Ecto neural progenitor cell (in vitro differentiated cells): ENCODE measurements around the gene UST.
"Not testable (repeated sequence)": the region's sequence is repeated elsewhere in the genome, so short reads cannot be mapped to it uniquely, and the experiment has no call there.

Experiments used
- DNase-seq: peaks from one replicate; pipeline ENCODE4 v3.0.0-alpha.2; 2018; ENCODE audit warnings: low spot score

UST gene

DNA sequence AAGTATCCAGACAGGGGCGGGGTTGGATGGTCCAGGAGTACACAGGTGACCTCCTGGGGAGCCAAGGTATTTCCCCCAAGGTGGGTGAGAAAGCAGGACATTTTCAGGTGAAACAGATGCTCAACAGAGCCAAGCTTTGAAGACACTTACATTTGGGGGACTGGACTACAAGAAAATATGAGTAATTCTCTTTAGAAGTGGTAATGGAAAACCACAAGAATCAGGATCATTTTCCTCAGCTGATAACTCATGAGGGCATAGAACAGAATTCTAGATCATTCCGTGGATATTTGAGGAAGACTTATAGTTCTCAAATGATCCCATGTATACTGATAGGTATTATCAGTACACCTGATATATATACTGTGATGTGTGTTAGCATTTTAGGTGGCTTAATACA is 89.9 kb downstream of the UST start:
- DNase-seq: no peak

- DNase-seq: no peak
These were observed 91.1 kb downstream of the UST start for GRCh38 chr6:148837941-148838340.

DNA sequence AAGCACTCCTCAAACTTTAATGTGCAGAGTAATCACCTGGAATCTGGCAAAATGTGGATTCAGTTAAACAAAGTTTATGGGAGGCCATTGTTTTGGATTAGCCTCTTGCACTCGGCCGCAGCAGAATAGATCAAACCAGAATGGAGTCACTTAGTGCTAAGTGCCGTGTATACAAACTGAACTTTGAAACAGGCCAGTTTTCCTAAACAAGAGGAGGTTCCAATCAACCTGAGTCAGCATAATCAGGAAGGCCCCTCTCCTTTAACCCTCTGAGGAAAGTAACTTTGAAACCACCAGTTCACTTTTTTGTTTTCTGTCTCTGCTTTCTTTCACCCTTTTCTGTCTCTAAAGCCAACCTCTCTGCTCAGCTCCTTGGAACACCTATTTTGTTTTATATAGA is 92.2 kb downstream of the UST start:
- no peak for DNase-seq

DNA sequence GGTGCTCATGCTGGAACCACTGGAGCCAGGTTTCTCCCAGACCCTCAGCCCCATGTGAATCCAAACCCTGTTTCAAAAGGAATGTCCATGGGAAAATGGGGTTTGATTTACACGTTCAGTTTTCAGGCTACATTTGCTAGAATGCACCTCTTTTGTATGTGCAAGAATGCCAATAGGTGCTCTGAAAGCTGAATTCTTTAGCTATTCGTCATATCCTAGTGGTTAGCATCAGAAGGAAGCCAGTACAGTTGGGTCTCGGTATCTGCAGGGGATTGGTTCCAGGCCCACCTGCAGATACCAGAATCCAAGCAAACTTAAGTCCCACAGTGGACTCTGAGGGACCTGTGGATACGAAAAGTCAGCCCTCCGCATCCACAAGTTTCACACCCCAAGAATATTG is 93.4 kb downstream of the UST start:
- DNase-seq: no peak

- no peak for DNase-seq
These were observed 95.6 kb downstream of the UST start for GRCh38 chr6:148842296-148843019.

- DNase-seq: no peak
These were observed 98.6 kb downstream of the UST start for GRCh38 chr6:148845464-148845863.

DNA sequence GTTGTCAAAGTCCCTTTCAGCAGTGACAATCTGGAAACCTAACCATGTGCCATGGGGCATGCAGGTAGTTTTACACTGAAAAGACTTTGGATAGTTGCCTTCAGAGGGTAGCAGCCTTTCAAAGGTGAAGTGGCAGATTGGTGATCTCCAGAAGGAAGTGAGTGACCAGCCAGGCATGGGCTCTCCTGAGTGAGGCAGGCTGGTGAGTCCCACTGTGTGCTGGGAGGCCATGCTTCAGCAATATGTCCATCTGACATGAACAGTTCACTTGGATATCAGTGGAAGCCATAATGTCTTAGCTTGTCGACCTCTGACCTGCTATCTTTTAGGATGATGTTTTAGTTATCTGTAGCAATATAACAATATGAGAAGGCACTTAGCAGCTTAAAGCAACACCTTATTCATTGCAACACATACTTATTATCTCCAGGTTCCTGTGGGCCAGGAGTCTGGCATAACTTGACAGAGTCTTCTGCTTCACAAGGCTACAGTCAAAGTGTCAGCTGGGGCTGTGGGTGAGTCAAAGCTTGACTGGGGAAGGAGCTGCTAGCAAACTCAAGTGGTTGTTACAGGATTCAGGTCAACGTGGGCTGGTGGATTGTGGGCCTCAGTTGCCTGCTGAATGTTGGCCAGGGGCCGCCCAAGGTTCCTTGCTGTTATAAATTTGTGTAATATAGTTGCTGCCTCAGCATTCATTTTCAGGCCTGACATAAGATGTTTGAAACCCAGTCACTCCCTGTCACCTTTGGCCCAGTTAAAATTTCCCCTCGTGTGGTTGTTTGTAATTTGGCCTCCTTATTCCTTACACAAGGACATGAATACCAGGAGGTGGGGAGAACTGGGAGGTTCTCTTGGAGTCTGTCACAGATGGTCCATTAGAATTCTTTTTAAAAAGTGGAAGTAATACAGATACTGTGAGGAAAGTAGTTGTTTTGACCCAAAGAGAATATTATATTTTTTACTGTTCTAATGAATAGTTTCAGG is 100.2 kb downstream of the UST start:
- DNase-seq: no peak

- no peak for DNase-seq
These were observed 102.1 kb downstream of the UST start for GRCh38 chr6:148848915-148849314.

GRCh38 chr6:148849449-148849848 is 102.6 kb downstream of the UST start:
- not testable (repeated sequence) for DNase-seq

DNA sequence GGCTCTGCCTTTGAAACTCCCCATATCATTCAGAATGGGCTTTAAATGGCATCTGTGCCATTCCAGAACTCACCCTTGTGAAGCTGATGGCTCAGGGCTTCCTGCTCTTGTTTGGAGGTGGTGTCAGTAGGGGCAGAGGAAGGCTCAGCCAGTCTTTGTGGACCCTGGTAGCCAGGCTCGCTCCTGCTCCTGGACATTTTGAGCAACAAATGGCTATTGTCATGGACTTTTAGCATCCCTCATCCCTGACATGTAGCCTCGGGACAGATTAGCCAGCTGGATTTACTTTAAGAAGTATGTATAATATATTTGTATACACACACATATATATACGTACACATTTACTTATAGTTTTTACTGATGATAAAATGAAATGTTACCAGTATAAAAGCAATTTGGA is 104.1 kb downstream of the UST start:
- DNase-seq: no peak

GRCh38 chr6:148851683-148852556 is 105.1 kb downstream of the UST start:
- peak; percentile 56 for DNase-seq

GRCh38 chr6:148852688-148853087 is 105.9 kb downstream of the UST start:
- DNase-seq: no peak

GRCh38 chr6:148853113-148853512 is 106.3 kb downstream of the UST start:
- DNase-seq: not testable (repeated sequence)

GRCh38 chr6:148854096-148854495 is 107.3 kb downstream of the UST start:
- DNase-seq: no peak

- DNase-seq: no peak
These were observed 108.2 kb downstream of the UST start for GRCh38 chr6:148854992-148855391.

- DNase-seq: no peak
These were observed 108.9 kb downstream of the UST start for GRCh38 chr6:148855744-148856143.

DNA sequence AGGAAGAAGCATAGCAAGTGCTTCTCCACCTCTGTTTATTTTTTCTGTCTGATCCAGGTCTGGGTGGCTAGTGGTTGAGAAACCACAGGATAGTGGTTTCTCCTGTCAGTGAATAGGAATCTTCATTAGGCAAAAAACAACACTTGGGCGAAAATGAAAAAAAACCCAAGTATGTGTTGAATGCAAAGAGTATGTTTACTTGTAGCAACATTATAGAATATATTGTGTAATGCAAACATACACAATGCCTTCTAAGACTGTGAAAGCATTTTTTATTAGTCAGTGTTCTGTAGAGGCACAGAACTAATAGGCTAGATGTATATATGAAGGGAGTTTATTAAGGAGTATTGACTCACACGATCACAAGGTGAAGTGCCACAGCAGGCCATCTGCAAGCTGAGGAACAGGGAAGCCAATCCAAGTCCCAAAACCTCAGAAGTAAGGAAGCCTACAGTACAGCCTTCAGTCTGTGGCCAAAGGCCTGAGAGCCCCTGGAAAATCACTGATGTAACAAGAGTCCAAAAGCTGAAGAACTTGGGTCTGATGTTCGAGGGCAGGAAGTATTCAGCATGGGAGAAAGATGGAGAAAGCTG is 111.1 kb downstream of the UST start:
- DNase-seq: no peak

DNA sequence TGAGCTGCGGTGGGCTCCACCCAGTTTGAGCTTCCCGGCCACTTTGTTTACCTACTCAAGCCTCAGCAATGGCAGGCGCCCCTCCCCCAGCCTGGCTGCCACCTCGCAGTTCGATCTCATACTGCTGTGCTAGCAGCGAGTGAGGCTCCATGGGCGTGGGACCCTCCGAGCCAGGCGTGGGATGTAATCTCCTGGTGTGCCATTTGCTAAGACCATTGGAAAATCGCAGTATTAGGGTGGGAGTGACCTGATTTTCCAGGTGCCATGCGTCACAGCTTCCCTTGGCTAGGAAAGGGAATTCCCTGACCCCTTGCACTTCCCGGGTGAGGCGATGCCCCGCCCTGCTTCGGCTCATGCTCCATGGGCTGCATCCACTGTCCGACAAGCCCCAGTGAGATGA is 117.3 kb downstream of the UST start:
- not testable (repeated sequence) for DNase-seq

- no peak for DNase-seq
These were observed 118.1 kb downstream of the UST start for GRCh38 chr6:148864941-148865340.

- no peak for DNase-seq
These were observed 119.9 kb downstream of the UST start for GRCh38 chr6:148866657-148867268.

DNA sequence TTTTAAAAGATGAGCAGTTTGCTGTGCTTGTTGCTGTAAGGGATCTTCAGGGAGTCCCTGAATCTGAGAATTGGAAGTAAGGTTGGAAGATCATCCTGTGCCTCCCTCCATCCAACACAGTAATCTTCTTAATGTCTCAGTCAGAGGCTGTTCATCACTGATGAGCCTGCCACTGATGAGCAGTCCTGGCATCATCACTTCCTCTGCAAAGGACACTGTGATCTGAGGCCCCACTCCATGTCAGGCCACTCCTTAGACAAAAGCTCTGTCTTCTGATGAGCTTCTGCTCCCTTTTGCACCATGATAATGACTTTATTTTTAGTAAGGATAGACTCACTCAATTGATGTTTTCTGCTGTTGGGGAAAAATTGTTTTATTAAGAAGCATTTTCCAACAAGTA is 121.0 kb downstream of the UST start:
- DNase-seq: no peak
